Gastrocnemius medialis (tissue), 4 donors: Measurements from ENCODE around the gene RAB17.

Source experiments
- POLR2A ChIP-seq, 2 donors: fragments of 450-650 bp; IDR thresholded peaks; one replicate each; pipeline ENCODE4 v1.6.1; 2017; ENCODE audit warnings: antibody characterized with exemption in 2 of 2, mild to moderate bottlenecking in 2 of 2, moderate library complexity in 2 of 2
- TF ChIP-seq, protein P1 (sequence below), 5 experiments: fragments of 450-650 bp in 3 of 5; fragments of 200-600 bp in 2 of 5; sonication (generic) in 2 of 5; IDR thresholded peaks in 4 of 5; conservative IDR thresholded peaks in 1 of 5; 1 replicate in 4 of 5; 2 replicates in 1 of 5; pipeline ENCODE4 v1.5.1; 2016 to 2019; ENCODE audit warnings: antibody characterized with exemption in 5 of 5, mild to moderate bottlenecking in 3 of 5, moderate library complexity in 3 of 5

- TF ChIP-seq, protein P1, sequence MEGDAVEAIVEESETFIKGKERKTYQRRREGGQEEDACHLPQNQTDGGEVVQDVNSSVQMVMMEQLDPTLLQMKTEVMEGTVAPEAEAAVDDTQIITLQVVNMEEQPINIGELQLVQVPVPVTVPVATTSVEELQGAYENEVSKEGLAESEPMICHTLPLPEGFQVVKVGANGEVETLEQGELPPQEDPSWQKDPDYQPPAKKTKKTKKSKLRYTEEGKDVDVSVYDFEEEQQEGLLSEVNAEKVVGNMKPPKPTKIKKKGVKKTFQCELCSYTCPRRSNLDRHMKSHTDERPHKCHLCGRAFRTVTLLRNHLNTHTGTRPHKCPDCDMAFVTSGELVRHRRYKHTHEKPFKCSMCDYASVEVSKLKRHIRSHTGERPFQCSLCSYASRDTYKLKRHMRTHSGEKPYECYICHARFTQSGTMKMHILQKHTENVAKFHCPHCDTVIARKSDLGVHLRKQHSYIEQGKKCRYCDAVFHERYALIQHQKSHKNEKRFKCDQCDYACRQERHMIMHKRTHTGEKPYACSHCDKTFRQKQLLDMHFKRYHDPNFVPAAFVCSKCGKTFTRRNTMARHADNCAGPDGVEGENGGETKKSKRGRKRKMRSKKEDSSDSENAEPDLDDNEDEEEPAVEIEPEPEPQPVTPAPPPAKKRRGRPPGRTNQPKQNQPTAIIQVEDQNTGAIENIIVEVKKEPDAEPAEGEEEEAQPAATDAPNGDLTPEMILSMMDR (IDR thresholded peaks at IDR 0.05 in 4 of 5, conservative IDR thresholded peaks at IDR 0.05 in 1 of 5): no peak
- TF ChIP-seq POLR2A (IDR thresholded peaks at IDR 0.05): no peak
Observed at GRCh38 chr2:237629188-237629534, 38.6 kb upstream of the RAB17 start.
